Measurements from ENCODE around the gene ENO1. TPM values are rescaled to one million over a fixed set of nuclear protein-coding genes. Genes with fewer than 3 reads are reported as not detected.
"Not testable (repeated sequence)": the region's sequence is repeated elsewhere in the genome, so short reads cannot be mapped to it uniquely, and the experiment has no call there.

The ENO1 gene
- total RNA-seq (2014; rRNA removed; shearing (Covaris generic)), result 1,614 and 1,928 TPM in 2 replicates

DNA sequence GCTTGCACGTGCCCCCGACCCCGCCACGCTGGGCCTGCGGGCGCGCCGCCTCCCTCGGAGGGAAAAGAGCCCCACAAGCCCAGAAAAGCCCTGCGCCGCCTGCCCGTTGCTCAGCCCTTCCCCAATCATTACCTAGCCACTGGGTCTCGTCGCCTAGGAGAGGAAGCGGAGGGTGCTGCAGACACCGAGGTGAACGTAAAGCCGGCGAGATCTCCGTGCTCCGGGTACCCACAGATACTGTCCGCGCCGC is at the start of gene ENO1:
TSS of gene ENO1 (minus strand) at position 239 of the 250 bp plus-strand sequence. CDS start 3,778 bp downstream, outside the sequence.
- DNase-seq (ENCODE audit: low spot score), result no peak
- in situ Hi-C loops (cut with HindIII; ENCODE audit: low sequenced_read_pairs), result no loop called here

GRCh38 chr1:8926707-8927694 is 48.5 kb upstream of the ENO1 start:
- no peak for DNase-seq (ENCODE audit: low spot score)
- in situ Hi-C loops (cut with HindIII; ENCODE audit: low sequenced_read_pairs), result no loop called here

DNA sequence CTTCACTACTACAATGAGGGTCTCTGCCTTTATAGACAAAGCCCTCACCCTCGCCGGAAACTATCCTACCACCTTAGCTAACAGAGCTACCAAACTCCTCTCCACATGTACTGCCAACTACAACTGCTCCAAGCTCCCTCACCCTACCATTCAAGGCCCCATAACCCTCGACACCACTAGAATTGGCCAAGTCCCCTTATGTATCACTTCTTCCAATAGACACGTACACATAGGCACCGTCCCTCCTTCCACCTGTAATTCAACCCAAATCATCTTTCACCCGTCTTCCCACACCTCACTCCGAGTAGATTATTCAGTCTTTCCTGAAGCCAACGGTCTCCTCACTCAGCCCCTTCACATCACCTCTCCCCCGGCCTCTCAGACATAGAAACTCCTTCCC is 47.5 kb upstream of the ENO1 start:
- no peak for DNase-seq (ENCODE audit: low spot score)
- in situ Hi-C loops (cut with HindIII; ENCODE audit: low sequenced_read_pairs), result no loop called here

DNA sequence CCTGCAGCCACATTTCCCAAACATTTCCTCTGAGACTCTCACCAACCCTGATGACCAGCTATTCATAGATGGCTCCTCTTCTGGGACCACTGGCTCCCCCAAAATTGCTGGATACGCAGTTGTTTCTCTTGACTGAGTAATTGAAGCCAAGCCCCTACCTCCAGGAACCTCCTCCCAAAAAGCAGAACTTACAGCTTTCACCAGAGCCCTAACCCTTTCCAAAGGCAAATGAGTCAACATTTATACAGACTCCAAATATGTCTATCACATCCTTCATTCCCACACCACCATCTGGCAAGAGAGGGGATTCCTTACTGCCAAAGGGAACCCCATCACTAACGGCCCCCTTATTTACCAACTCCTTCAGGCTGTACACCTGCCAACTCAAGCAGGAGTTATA is 46.9 kb upstream of the ENO1 start:
- DNase-seq (ENCODE audit: low spot score), result no peak
- in situ Hi-C loops (cut with HindIII; ENCODE audit: low sequenced_read_pairs), result no loop called here

DNA sequence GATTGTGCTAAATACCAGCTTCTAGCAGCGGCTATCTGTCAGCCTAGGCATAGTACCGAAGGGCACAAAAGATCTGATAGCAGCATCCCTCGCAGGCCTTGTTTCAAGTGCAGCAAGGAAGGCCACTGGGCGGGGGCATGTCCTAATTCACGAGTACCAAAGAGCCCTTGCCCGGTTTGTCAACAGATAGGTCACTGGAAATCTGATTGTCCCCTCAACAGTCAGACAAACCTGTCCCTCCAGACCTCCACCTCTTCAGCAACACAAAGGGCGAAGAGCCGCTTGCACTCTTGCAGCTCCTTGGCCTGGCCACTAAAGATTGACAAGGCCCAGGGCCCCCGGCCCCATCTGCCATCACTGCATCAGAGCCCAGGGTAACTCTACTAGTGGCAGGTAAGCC is 44.5 kb upstream of the ENO1 start:
- in situ Hi-C loops (cut with HindIII; ENCODE audit: low sequenced_read_pairs), result no loop called here
- DNase-seq (ENCODE audit: low spot score), result no peak

DNA sequence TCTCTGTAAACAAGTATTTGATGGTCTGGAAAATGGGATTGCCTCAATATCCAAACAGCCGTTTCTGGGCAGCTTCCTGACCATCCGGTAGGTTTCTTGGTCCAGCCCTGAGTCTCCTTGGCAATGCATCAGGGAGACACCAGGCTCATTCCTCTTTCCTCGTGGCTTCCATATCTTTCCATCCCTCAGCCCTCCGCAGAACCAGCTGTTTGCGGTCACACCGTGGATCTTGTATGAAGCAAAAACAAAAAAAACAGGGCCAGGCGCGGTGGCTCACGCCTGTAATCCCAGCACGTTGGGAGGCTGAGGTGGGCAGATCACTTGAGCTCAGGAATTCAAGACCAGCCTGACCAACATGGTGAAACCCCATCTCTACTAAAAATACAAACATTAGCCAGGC is 39.0 kb upstream of the ENO1 start:
- in situ Hi-C loops (cut with HindIII; ENCODE audit: low sequenced_read_pairs); DNase-seq (ENCODE audit: low spot score): not testable (repeated sequence)

DNA sequence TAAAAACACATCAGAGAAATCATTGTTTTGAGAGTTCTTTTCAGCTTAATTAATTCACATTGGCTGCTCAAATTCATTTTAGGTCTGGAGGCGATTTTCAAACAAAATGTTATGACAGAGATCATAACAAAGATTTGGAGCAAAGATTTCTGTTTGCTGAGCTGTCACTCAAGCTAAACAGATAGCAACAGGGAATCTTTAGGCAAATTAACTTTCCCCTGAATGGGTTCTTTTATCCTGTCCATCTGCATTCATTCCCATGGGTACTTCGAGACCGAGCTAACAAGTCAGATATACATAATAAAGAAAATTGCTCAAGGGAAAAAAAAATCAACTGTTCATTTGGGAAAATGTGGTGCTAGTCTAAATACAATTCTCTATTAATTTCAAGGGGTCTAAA is 37.0 kb upstream of the ENO1 start:
- in situ Hi-C loops (cut with HindIII; ENCODE audit: low sequenced_read_pairs), result no loop called here
- peak; percentile 6 for DNase-seq (ENCODE audit: low spot score)

GRCh38 chr1:8914466-8914865 is 36.0 kb upstream of the ENO1 start:
- in situ Hi-C loops (cut with HindIII; ENCODE audit: low sequenced_read_pairs), result no loop called here
- DNase-seq (ENCODE audit: low spot score), result no peak

DNA sequence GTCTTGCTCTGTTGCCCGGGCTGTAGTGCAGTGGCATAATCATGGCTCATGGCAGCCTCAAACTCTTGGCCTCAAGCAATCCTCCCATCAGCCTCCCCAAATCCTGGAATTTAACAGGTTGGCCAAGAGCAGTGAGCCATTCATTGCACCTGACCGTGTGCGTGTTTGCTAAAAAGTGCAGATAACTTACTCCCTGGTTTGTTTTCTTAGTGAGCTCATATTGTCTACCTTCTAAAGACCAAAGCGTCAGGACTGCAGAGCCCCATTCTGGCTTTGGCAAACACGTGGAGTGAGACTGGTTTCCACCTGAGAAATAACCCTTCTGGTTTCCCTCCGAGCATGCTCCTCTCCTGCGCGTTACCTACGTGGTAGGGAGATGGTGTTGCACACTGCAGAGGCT is 35.0 kb upstream of the ENO1 start:
- no peak for DNase-seq (ENCODE audit: low spot score)
- in situ Hi-C loops (cut with HindIII; ENCODE audit: low sequenced_read_pairs), result no loop called here

DNA sequence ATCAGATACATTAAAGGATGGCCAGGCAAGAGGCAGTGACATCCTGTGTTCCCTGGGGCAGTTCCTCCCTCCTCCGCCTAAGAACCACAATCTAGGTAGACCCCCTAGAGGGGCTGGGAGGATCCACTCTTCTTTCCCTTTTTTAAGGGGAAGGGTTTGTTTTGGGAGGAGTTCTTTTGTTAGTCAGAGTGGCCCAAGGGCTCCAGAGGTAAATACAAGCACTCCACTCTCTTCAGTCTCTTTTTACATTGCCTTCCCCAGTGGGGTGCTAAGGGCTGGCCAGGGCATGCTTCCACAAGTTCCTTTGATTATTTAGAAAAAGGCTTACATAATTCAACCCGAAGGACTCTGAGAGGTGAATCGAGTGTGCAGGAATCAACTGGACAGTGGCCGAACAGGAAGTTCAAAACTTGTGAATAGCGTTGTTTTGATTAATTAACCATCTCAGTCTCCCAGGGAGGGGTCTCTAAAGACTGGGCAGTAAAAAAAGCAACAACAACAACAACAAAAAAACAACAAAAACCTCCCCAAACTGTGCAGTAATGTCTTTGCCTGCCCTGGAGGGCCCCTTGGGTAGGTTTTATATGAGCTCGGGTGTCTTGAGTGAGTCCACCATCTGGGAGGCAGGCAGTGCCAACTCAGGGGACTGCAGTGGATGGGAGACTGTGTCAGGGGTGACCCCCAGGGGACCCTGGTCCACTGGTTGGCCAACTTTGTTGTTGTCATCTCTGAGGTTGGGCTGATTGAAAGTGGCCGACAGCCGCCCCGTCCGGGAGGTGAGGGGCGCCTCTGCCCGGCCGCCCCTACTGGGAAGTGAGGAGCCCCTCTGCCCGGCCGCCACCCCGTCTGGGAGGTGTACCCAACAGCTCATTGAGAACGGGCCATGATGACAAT is 33.2 kb upstream of the ENO1 start:
- no peak for DNase-seq (ENCODE audit: low spot score)
- in situ Hi-C loops (cut with HindIII; ENCODE audit: low sequenced_read_pairs), result no loop called here

- in situ Hi-C loops (cut with HindIII; ENCODE audit: low sequenced_read_pairs), result no loop called here
- DNase-seq (ENCODE audit: low spot score), result no peak
Measured at GRCh38 chr1:8910914-8911313, 32.4 kb upstream of the ENO1 start.

GRCh38 chr1:8910331-8910730 is 31.8 kb upstream of the ENO1 start:
- in situ Hi-C loops (cut with HindIII; ENCODE audit: low sequenced_read_pairs), result no loop called here
- no peak for DNase-seq (ENCODE audit: low spot score)

- DNase-seq (ENCODE audit: low spot score), result no peak
- in situ Hi-C loops (cut with HindIII; ENCODE audit: low sequenced_read_pairs), result no loop called here
Measured at GRCh38 chr1:8908388-8909151, 30.1 kb upstream of the ENO1 start.

- no peak for DNase-seq (ENCODE audit: low spot score)
- in situ Hi-C loops (cut with HindIII; ENCODE audit: low sequenced_read_pairs), result no loop called here
Measured at GRCh38 chr1:8905582-8906191, 27.2 kb upstream of the ENO1 start.

GRCh38 chr1:8903908-8904650 is 25.6 kb upstream of the ENO1 start:
- in situ Hi-C loops (cut with HindIII; ENCODE audit: low sequenced_read_pairs), result no loop called here
- no peak for DNase-seq (ENCODE audit: low spot score)

DNA sequence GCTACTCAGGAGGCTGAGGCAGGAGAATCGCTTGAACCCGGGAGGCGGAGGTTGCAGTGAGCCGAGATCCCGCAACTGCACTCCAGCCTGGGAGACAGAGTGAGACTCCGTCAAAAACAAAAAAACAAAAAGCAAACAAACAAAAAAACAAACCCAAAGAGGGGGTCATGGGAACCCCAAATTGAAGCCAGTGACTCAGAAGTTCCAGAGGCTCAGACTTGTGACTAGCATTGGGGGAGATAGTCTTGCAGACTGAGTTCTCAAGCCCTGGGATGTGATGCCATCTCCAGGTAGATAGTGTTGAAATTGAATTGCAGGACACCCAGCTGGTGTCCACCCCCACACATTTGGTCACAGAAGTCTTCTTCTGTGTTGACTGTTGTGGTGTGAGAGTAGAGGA is 24.9 kb upstream of the ENO1 start:
- DNase-seq (ENCODE audit: low spot score), result no peak

GRCh38 chr1:8902765-8903164 is 24.3 kb upstream of the ENO1 start:
- DNase-seq (ENCODE audit: low spot score), result no peak
- in situ Hi-C loops (cut with HindIII; ENCODE audit: low sequenced_read_pairs), result no loop called here

More for the DNA sequence above, 24.9 kb upstream of the ENO1 start:
- in situ Hi-C loops (cut with HindIII; ENCODE audit: low sequenced_read_pairs), result no loop called here

DNA sequence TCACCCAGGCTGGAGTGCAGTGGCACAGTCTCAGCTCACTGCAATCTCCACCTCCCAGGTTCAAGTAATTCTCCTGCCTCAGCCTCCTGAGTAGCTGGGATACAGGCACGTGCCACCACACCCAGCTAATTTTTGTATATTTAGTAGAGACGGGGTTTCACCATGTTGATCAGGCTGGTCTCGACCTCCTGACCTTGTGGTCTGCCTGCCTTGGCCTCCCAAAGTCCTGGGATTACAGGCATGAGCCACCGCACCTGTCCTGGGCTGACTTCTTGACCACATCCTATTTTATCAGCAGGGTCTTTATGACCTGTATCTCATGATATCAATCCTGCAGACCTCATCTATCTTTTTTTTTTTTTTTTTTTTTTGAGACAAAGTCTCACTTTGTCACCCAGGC is 22.2 kb upstream of the ENO1 start:
- DNase-seq (ENCODE audit: low spot score); in situ Hi-C loops (cut with HindIII; ENCODE audit: low sequenced_read_pairs): not testable (repeated sequence)
